ENCODE results near the gene OGG1. TPM values are rescaled to one million over a fixed set of nuclear protein-coding genes. Genes with fewer than 3 reads are reported as not detected.

Gene OGG1
- polyA plus RNA-seq, 1 donor from 2014 or later = 34.4 TPM

- TF ChIP-seq EP300 (conservative IDR thresholded peaks at IDR 0.05; ENCODE audit: poor library complexity, severe bottlenecking) = no peak
- no peak for TF ChIP-seq TAF1 (IDR thresholded peaks at IDR 0.05; ENCODE audit: low read depth)
- no peak for TF ChIP-seq REST (IDR thresholded peaks at IDR 0.05; ENCODE audit: borderline replicate concordance)
- TF ChIP-seq POLR2AphosphoS5 (IDR thresholded peaks at IDR 0.05) = no peak
- TF ChIP-seq CTCF (IDR thresholded peaks at IDR 0.05; ENCODE audit: poor library complexity, severe bottlenecking) = no peak
- no peak for TF ChIP-seq EZH2 (IDR thresholded peaks at IDR 0.05; ENCODE audit: borderline replicate concordance, insufficient read depth, low read length, poor library complexity, severe bottlenecking)
- TF ChIP-seq SMC3 (conservative IDR thresholded peaks at IDR 0.05; ENCODE audit: poor library complexity) = no peak
- TF ChIP-seq RAD21 (conservative IDR thresholded peaks at IDR 0.05) = no peak
- no peak for TF ChIP-seq MXI1 (conservative IDR thresholded peaks at IDR 0.05; ENCODE audit: poor library complexity, severe bottlenecking)
- Histone ChIP-seq H3K27ac (ENCODE audit: low read length) (no peak overlapping the region), H3K27me3 (ENCODE audit: insufficient read depth, low read depth, low read length) (no peaks in the 10 kb centered on the region), H3K9me3 (ENCODE audit: low read length) (no peaks in the 10 kb centered on the region), H3K4me2 (ENCODE audit: low read length) (no peak overlapping the region), H3K36me3 (ENCODE audit: insufficient read depth, low read length) (no peaks in the 10 kb centered on the region), H3K9ac (ENCODE audit: low read length) (no peak overlapping the region), H2AFZ (ENCODE audit: low read depth, low read length) (no peak overlapping the region), H3F3A (ENCODE audit: insufficient read depth, low read length, poor library complexity, severe bottlenecking) (no peaks in the 10 kb centered on the region), H3K9me2 (ENCODE audit: insufficient read depth, low read length) (no peaks in the 10 kb centered on the region), H4K20me1 (ENCODE audit: insufficient read depth) (no peaks in the 10 kb centered on the region), H3K4me3 (ENCODE audit: low read length) (no peak overlapping the region), H3K79me2 (replicated peaks; ENCODE audit: insufficient read depth, low read length) (no peaks in the 10 kb centered on the region)
Observed at GRCh38 chr3:9715764-9716437, 33.9 kb upstream of the OGG1 start.

- Histone ChIP-seq H4K20me1 (ENCODE audit: insufficient read depth) (no peaks in the 10 kb centered on the region), H3K79me2 (replicated peaks; ENCODE audit: insufficient read depth, low read length) (no peaks in the 10 kb centered on the region), H3K9me2 (ENCODE audit: insufficient read depth, low read length) (no peaks in the 10 kb centered on the region), H3K36me3 (ENCODE audit: insufficient read depth, low read length) (no peaks in the 10 kb centered on the region), H3K27me3 (ENCODE audit: insufficient read depth, low read depth, low read length) (no peaks in the 10 kb centered on the region), H3K4me2 (ENCODE audit: low read length) (no peak overlapping the region), H3K9ac (ENCODE audit: low read length) (no peak overlapping the region), H2AFZ (ENCODE audit: low read depth, low read length) (no peak overlapping the region), H3K9me3 (ENCODE audit: low read length) (no peaks in the 10 kb centered on the region), H3K27ac (ENCODE audit: low read length) (no peak overlapping the region), H3F3A (ENCODE audit: insufficient read depth, low read length, poor library complexity, severe bottlenecking) (no peaks in the 10 kb centered on the region), H3K4me3 (ENCODE audit: low read length) (no peak overlapping the region)
- TF ChIP-seq MXI1 (conservative IDR thresholded peaks at IDR 0.05; ENCODE audit: poor library complexity, severe bottlenecking) (no peak), SMC3 (conservative IDR thresholded peaks at IDR 0.05; ENCODE audit: poor library complexity) (no peak)
Observed at GRCh38 chr3:9716801-9717555, 32.8 kb upstream of the OGG1 start.
